Right cardiac atrium (tissue), 5 donors: ENCODE results near the gene THNSL1. TPM values are rescaled to one million over a fixed set of nuclear protein-coding genes. Genes with fewer than 3 reads are reported as not detected.
A peak's percentile ranks its signal among the peaks of the same experiment; 100 is the strongest.

Source experiments
- ATAC-seq, 2 donors: fragments of 200-7000 bp; cut with Tn5 transposase; one replicate each; pipeline versions ENCODE4 v1.8.0 to v1.9.1; 2020; ENCODE audit warnings: moderate library complexity in 2 of 2, mild to moderate bottlenecking in 1 of 2
- DNase-seq, 3 donors: peaks; one replicate each; pipeline ENCODE4 v3.0.0-alpha.2; 2020
- H3K27ac ChIP-seq: one replicate; pipeline ENCODE4 v1.5.1; 2013; ENCODE audit warnings: mild to moderate bottlenecking, low read length, control low read depth, moderate library complexity
- H3K27me3 ChIP-seq: one replicate; pipeline ENCODE4 v1.6.1; 2013; ENCODE audit not compliant: control insufficient read depth, insufficient read depth
- H3K4me1 ChIP-seq: one replicate; pipeline ENCODE4 v1.6.1; 2013; ENCODE audit warnings: low read length; ENCODE audit not compliant: control insufficient read depth, insufficient read depth
- H3K4me3 ChIP-seq: one replicate; pipeline ENCODE4 v1.5.1; 2013; ENCODE audit warnings: low read length, control low read depth
- H3K9me3 ChIP-seq: one replicate; pipeline ENCODE4 v1.6.1; 2013; ENCODE audit warnings: low read length; ENCODE audit not compliant: control insufficient read depth
- WGBS: extraction: QIAGEN DNeasy Blood & Tissue Kit; methylation state at CpG from one replicate; pipeline ENCODE4 v1.1.7; 2013; 5-methylcytosine and 5-hydroxymethylcytosine counted together
- intact Hi-C, 4 donors: fragments of 100-400 bp; cut with DNase I; formaldehyde crosslinking; loops; one replicate each; pipeline versions ENCODE4 v1.11.0 to v1.14.0; 2022 to 2023
- polyA plus RNA-seq: library from polyadenylated mRNA; stranded (reverse); fragments of 200-250 nt; gene quantifications from one replicate; pipeline ENCODE4 v1.2.3, GENCODE V29; 2013
- total RNA-seq, 4 donors: library from RNA; stranded (reverse); fragmentation: NEBNext Ultra II Directional; extraction: Animal tissue kit (Norgen Biotek cat#: 25700); gene quantifications; one replicate each; pipeline ENCODE4 v1.2.1, GENCODE V29; 2021
- donor health status: healthy with polysubstance abuse.
- donor health status: DM: no; HTN: yes; CAD: no.
- donor health status: DM: no; HTN: no; CAD: no.
- donor health status: DM: no; HTN: yes; CAD: no; lungs with severe emphysema.
- donor health status: DM: yes; HTN: yes; CAD: no.

The THNSL1 gene
- total and polyA plus RNA-seq, 5 donors, result 1.9 to 4.6 (median 3.3) TPM

- H3K27me3 ChIP-seq, result no peaks in the 10 kb centered on the region
- intact Hi-C loops, result loop anchor here in 2 of 4 donors (10.0 kb wide), 1 partner anchor 46 kb away; no protein-coding TSS in a partner anchor
- no peaks in the 10 kb centered on the region for H3K4me1 ChIP-seq
- no peak overlapping the region for H3K4me3 ChIP-seq
- ATAC-seq (no peak), DNase-seq (no peak)
- WGBS, result 99% methylated on average over 1 of the region's 1 CpG
- H3K27ac ChIP-seq, result no peak overlapping the region
- no peaks in the 10 kb centered on the region for H3K9me3 ChIP-seq
Observed at GRCh38 chr10:25028711-25029110, 12.3 kb downstream of the THNSL1 start.

GRCh38 chr10:25029519-25029918 lies 13.1 kb downstream of the THNSL1 start:
- Histone ChIP-seq H3K9me3 (no peaks in the 10 kb centered on the region), H3K27me3 (no peaks in the 10 kb centered on the region)
- intact Hi-C loops, result loop anchor here in 2 of 4 donors (10.0 kb wide), 1 partner anchor 45 kb away; no protein-coding TSS in a partner anchor

GRCh38 chr10:25036381-25036780 lies 20.0 kb downstream of the THNSL1 start:
- WGBS, result 70% methylated on average over 3 of the region's 3 CpGs
- Histone ChIP-seq H3K27me3 (no peaks in the 10 kb centered on the region), H3K27ac (no peak overlapping the region), H3K4me3 (no peak overlapping the region), H3K4me1 (no peaks in the 10 kb centered on the region), H3K9me3 (no peaks in the 10 kb centered on the region)
- no peak for DNase-seq
- intact Hi-C loops, result no loop called here
- ATAC-seq, result no peak

More at GRCh38 chr10:25029519-25029918, 13.1 kb downstream of the THNSL1 start:
- H3K27ac ChIP-seq, result no peak overlapping the region
- ATAC-seq (no peak), DNase-seq (no peak)
- 90% methylated on average over 2 of the region's 2 CpGs for WGBS
- no peak overlapping the region for H3K4me3 ChIP-seq
- no peaks in the 10 kb centered on the region for H3K4me1 ChIP-seq

GRCh38 chr10:25038325-25038724 lies 21.9 kb downstream of the THNSL1 start:
- WGBS, result 51% methylated on average over 2 of the region's 2 CpGs
- DNase-seq (no peak), ATAC-seq (no peak)
- no peak overlapping the region for H3K4me3 ChIP-seq
- no peaks in the 10 kb centered on the region for H3K9me3 ChIP-seq
- no peak overlapping the region for H3K27ac ChIP-seq
- H3K4me1 ChIP-seq, result no peaks in the 10 kb centered on the region
- no peaks in the 10 kb centered on the region for H3K27me3 ChIP-seq
- intact Hi-C loops, result no loop called here

GRCh38 chr10:25039531-25039930 lies 23.1 kb downstream of the THNSL1 start:
- intact Hi-C loops, result no loop called here

GRCh38 chr10:25046641-25047040 lies 30.2 kb downstream of the THNSL1 start:
- ATAC-seq (no peak), DNase-seq (no peak)
- 74% methylated on average over 1 of the region's 1 CpG for WGBS
- Histone ChIP-seq H3K9me3 (no peaks in the 10 kb centered on the region), H3K27ac (no peak overlapping the region), H3K27me3 (no peaks in the 10 kb centered on the region), H3K4me1 (no peaks in the 10 kb centered on the region), H3K4me3 (no peak overlapping the region)
- intact Hi-C loops, result no loop called here

More at GRCh38 chr10:25039531-25039930, 23.1 kb downstream of the THNSL1 start:
- no peak overlapping the region for H3K4me3 ChIP-seq
- H3K4me1 ChIP-seq, result no peaks in the 10 kb centered on the region
- no peaks in the 10 kb centered on the region for H3K27me3 ChIP-seq
- DNase-seq (no peak), ATAC-seq (no peak)
- H3K27ac ChIP-seq, result no peak overlapping the region
- no peaks in the 10 kb centered on the region for H3K9me3 ChIP-seq

GRCh38 chr10:25047088-25047487 lies 30.7 kb downstream of the THNSL1 start:
- no peak for DNase-seq
- no peak overlapping the region for H3K4me3 ChIP-seq
- no peak for ATAC-seq
- H3K4me1 ChIP-seq, result no peaks in the 10 kb centered on the region
- H3K27me3 ChIP-seq, result no peaks in the 10 kb centered on the region
- WGBS, result 50% methylated on average over 2 of the region's 2 CpGs
- intact Hi-C loops, result no loop called here
- H3K27ac ChIP-seq, result no peak overlapping the region
- no peaks in the 10 kb centered on the region for H3K9me3 ChIP-seq

GRCh38 chr10:25047591-25048301 lies 31.3 kb downstream of the THNSL1 start:
- ATAC-seq (peak in 1 of 2 donors; percentile 41), DNase-seq (no peak)
- H3K27ac ChIP-seq, result no peak overlapping the region
- WGBS, result 35% methylated on average over 4 of the region's 4 CpGs
- no peaks in the 10 kb centered on the region for H3K27me3 ChIP-seq
- no peaks in the 10 kb centered on the region for H3K4me1 ChIP-seq
- H3K9me3 ChIP-seq, result no peaks in the 10 kb centered on the region
- H3K4me3 ChIP-seq, result no peak overlapping the region
- intact Hi-C loops, result no loop called here

GRCh38 chr10:25048450-25048849 lies 32.0 kb downstream of the THNSL1 start:
- Histone ChIP-seq H3K9me3 (no peaks in the 10 kb centered on the region), H3K27me3 (no peaks in the 10 kb centered on the region), H3K4me3 (no peak overlapping the region), H3K27ac (no peak overlapping the region), H3K4me1 (no peaks in the 10 kb centered on the region)
- intact Hi-C loops, result no loop called here
- WGBS, result 71% methylated on average over 5 of the region's 5 CpGs
- peak; percentile 63 to 87 for ATAC-seq
- DNase-seq, result peak in 1 of 3 donors; percentile 52

GRCh38 chr10:25049966-25050365 lies 33.6 kb downstream of the THNSL1 start:
- ATAC-seq, result no peak
- Histone ChIP-seq H3K4me3 (no peak overlapping the region), H3K27ac (no peak overlapping the region), H3K9me3 (no peaks in the 10 kb centered on the region), H3K27me3 (no peaks in the 10 kb centered on the region), H3K4me1 (no peaks in the 10 kb centered on the region)
- intact Hi-C loops, result no loop called here
- 95% methylated on average over 2 of the region's 2 CpGs for WGBS
- no peak for DNase-seq

GRCh38 chr10:25050402-25050801 lies 34.0 kb downstream of the THNSL1 start:
- Histone ChIP-seq H3K4me3 (no peak overlapping the region), H3K27me3 (no peaks in the 10 kb centered on the region), H3K9me3 (no peaks in the 10 kb centered on the region), H3K4me1 (no peaks in the 10 kb centered on the region), H3K27ac (no peak overlapping the region)
- WGBS, result 88% methylated on average over 9 of the region's 9 CpGs
- DNase-seq (no peak), ATAC-seq (no peak)
- intact Hi-C loops, result no loop called here
